ENCODE measurements around the gene TMEM263.
"Not testable (repeated sequence)": the region's sequence is repeated elsewhere in the genome, so short reads cannot be mapped to it uniquely, and the experiment has no call there.

The TMEM263 gene

DNA sequence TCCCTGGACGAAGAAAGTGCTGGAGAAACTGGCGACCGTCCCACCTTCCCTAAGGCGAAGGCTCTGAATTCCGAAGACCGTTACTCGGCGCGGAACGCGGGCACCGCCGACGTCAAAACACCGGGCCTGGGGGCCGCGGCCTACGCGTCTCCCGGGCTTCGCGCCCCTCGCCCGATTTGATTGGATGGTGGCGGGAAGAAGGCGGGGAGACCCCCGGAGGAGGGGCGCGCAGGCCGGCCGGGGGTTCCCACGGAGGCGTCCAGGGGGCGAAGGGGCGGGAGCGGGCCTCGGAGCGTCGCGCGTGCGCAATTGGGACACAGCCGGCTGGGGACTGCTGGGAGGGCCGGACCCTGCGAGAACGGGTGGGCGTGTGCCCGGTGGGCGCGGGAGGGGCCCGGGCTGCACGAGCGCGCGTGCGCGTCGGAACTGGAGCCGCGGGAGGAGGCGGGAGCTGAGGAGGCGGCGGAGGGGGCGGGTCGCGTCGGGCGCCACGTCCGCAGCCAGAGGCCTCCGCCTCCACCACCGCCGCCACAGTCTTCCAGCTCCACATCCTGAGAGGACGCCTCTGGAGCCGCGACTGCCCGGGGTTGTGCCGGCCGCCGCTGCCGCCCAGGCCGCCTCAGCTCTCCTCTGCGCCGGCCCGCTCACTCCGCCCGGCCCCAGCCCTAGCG lies at the start of gene TMEM263:
Gene TMEM263 (plus strand): TSS at position 531 of the 671 bp plus-strand sequence. CDS start 11,210 bp downstream, outside the sequence.
- peak; percentile 92 for DNase-seq

- DNase-seq: no peak
Measured at GRCh38 chr12:106906715-106907114, 49.0 kb upstream of the TMEM263 start.

DNA sequence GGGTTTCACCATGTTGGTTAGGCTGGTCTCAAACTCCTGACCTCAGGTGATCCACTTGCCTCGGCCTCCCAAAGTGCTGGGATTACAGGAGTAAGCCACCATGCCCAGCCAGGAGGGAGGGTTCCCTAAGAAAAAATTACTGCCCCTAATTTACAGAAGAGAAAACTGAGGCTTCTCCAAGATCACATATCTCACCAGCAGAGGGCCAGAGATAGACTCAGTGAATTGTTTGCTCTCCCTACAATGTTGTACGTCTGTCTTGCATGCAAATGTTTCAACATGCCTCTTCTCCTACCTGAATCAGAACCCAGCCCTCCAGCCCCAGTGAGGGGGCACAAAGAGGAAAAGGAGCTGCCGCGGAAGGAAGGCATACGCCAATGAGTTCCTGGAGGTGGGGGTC lies 48.3 kb upstream of the TMEM263 start:
- no peak for DNase-seq

- no peak for DNase-seq
Measured at GRCh38 chr12:106907846-106908245, 47.9 kb upstream of the TMEM263 start.

GRCh38 chr12:106908561-106908960 lies 47.1 kb upstream of the TMEM263 start:
- no peak for DNase-seq

DNA sequence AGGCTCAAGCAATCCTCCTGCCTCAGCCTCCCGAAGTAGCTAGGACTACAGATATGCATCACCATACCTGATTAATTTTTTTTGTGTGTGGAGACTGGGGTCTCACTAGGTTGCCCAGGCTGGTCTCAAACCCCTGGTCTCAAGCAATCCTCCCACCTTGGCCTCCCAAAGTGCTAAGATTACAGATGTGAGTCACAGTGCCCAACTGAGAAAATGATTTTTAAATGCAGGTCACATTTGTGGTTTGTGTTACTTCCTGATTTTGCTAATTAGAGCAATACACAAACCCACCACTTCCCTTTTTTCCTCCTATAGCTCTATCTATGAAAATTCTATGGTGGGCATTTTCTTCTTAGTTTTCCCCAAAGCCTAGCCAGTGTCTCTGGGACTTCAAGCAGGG lies 45.5 kb upstream of the TMEM263 start:
- no peak for DNase-seq

- DNase-seq: no peak
Measured at GRCh38 chr12:106911581-106911980, 44.1 kb upstream of the TMEM263 start.

- no peak for DNase-seq
Measured at GRCh38 chr12:106913456-106913855, 42.3 kb upstream of the TMEM263 start.

GRCh38 chr12:106914796-106915634 lies 40.7 kb upstream of the TMEM263 start:
- no peak for DNase-seq

- DNase-seq: no peak
Measured at GRCh38 chr12:106915635-106916026, 40.1 kb upstream of the TMEM263 start.

DNA sequence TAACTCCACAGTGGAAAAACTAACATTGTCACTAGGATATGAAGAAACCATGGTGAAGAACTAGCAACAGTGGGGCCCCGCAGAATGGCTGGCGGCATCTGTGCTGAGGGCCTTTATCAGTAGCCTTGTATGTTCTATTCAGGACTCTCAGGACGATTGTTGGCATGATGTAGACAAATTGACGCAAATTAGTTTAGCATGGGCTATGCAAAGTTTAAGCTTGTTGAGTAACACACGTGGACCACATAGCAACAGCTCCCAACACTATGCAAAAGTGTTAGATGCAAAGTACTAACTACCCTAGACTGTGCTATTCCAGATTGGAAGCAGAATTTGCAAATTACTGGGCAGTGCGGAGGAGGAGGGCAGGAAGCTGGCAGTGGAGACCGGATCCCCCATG lies 38.2 kb upstream of the TMEM263 start:
- no peak for DNase-seq

- DNase-seq: peak; percentile 13
Measured at GRCh38 chr12:106918746-106919145, 37.0 kb upstream of the TMEM263 start.

GRCh38 chr12:106919910-106920544 lies 35.7 kb upstream of the TMEM263 start:
- DNase-seq: peak; percentile 55

DNA sequence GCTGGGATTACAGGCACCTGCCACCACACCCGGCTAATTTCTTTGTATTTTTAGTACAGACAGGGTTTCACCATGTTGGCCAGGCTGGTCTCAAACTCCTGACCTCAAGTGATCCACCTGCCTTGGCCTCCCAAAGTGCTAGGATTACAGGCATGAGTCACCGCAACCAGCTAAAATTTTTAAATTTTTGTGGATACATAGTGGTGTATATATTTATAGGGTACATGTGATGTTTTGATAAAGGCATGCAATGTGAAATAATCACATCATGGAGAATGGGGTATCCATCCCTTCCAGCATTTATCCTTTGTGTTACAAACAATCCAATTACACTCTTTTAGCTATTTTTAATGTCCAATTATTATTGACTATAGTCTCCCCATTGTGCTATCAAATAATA lies 33.7 kb upstream of the TMEM263 start:
- not testable (repeated sequence) for DNase-seq

DNA sequence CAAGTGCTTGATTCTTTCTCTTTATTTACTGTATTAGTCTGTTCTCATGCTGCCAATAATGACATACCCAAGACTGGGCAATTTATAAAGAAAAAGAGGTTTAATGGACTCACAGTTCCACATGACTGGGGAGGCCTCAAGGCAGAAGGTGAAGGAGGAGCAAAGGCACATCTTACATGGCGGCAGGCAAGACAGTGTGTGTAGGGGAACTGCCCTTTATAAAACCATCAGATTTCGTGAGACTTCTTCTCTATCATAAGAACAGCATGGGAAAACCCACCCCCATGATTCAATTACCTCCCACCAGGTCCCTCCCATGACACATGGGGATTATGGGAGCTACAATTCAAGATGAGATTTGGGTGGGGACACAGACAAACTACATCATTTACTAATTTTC lies 32.1 kb upstream of the TMEM263 start:
- not testable (repeated sequence) for DNase-seq

- DNase-seq: no peak
Measured at GRCh38 chr12:106924268-106924861, 31.3 kb upstream of the TMEM263 start.

DNA sequence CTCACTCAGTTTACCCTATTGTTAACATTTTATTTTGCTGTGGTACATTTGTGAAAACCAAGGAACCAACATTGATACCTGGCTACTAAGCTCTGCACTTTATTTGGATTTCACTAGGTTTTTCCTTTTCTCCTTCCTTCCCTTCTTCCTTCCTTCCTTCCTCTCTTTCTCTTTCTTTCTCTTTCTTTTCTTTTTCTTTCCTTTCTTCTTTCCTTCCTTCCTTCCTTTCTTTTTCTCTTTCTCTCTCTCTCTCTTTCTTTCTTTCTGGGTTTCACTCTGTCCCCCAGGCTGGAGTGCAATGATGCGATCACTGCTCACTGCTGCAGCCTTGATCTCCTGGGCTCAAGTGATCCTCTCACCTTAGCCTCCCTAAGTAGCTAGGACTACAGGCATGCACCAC lies 29.1 kb upstream of the TMEM263 start:
- DNase-seq: no peak

DNA sequence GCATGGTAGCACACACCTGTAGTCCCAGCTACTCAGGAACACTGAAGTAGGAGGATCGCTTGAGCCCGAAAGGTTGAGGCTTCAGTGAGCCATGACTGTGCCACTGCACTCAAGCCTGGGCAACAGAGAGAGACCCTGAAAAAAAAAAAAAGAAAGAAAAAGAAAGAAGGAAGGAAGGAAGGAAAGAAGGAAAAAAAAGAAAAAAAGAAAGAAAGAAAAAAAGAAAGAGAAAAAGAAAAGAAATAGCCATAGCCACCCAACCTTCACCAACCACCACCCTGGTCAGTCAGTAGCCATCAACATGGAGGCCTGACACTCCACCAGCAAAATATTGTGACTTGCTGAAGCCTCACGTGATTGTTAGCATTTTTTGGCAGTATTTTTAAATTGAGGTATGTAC lies 21.4 kb upstream of the TMEM263 start:
- no peak for DNase-seq

DNA sequence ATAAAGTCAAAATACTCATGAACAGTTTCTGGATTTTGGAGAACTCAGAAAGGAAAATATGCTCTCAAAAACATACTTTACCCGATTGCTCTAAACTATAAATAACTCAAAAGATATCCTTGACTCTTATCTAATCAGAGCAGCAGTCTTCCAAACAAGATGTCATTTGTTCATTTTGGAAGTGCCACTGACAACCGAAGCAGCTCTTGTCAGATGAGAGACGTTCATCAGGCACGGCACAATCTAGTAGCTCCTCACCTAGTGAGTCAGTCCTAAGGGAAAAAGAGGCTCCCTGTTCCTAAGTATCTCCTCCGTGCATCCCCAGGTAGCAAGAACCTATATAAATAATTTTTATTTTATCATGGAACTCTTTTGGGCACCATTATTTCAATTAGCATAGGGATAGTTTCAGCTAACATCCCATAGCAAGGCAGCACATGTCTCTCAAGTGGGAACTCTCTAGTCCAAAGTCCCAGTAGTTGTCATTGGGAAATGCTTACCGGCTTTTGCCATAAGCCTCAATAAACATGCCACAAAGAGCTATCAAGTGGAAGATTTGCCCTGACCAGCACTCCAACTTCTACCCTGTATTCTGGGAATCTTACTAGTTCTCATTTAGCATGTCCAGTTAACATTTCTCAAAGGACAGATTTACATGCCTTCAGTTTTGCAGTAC lies 14.1 kb upstream of the TMEM263 start:
- DNase-seq: no peak

GRCh38 chr12:106942775-106943174 lies 12.9 kb upstream of the TMEM263 start:
- no peak for DNase-seq

DNA sequence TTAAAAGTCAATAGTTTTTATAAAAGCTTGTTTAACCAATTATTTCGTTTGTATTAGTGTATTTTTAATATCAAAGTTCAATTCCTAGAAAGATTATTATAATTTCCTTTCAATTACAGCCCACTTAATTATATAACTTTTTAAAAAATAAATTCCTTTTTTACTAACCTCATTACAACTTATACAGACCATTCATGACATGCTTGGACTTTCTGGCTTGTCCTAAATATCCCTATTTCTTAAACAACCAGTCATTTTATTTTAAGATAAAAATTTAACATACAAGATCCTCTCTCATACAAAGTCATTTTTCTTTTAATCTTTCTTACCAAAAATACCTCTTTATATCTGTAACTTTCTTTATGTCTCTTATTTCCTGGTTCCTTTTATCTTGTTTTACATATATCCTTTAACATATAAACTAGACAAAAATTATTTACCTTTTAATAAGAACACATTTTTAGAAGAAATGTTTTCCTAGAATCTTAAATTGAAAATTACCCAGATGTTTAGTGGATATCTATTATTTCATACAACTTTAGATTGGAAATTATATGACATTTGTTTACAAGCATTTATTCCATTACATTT lies 10.4 kb upstream of the TMEM263 start:
- no peak for DNase-seq

DNA sequence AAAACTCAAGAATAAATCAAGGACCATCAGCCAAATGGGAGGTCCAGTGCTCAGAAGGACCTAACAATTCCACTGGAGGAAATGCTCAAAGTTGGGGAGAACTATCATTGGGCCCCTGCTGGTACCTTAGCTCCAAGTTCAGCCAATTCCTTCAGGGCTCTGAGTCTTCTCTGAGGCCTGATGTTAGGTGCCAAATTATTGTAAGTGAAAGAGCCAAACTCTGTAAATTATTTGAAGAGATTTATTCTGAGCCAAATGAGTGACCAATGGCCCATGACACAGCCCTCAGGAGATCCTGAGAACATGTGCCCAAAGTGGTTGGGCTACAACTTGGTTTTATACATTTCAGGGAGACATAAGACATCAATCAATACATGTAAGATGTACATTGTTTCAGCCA lies 8.2 kb upstream of the TMEM263 start:
- DNase-seq: no peak
